IMR-90 (cell line): ENCODE data around the gene PLPP6. TPM values are rescaled to one million over a fixed set of nuclear protein-coding genes. Genes with fewer than 3 reads are reported as not detected.

ENCODE experiments used
- ATAC-seq: fragments of 200-7000 bp; cut with Tn5 transposase; 2 replicates; pipeline ENCODE4 v1.9.1; 2020; ENCODE audit warnings: low read depth, mild to moderate bottlenecking, moderate library complexity
- BruUV-seq: library from RNA; stranded (reverse); fragments of 400-500 nt; replicated peaks from 2 replicates; lab custom pipeline; 2021; lab: Mats Ljungman, UMichigan
- CTCF ChIA-PET: fragments of 300-600 bp; formaldehyde crosslinking; extraction: SDS; loops from one replicate; lab custom pipeline; 2021; ENCODE audit warnings: antibody characterized with exemption; lab: Yijun Ruan, JAX
- POLR2A ChIA-PET: fragments of 300-600 bp; sonication (Branson Sonifier 250); formaldehyde crosslinking; loops from one replicate; lab custom pipeline; 2022; ENCODE audit warnings: antibody characterized with exemption; ENCODE audit not compliant: unreplicated experiment; lab: Charles Lee
- DNase-seq: peaks from one replicate; pipeline ENCODE4 v3.0.0; 2013
- H2AFZ ChIP-seq: replicated peaks from 2 replicates; pipeline ENCODE3; 2013; ENCODE audit warnings: low read length, mild to moderate bottlenecking; ENCODE audit not compliant: poor library complexity
- H2AK5ac ChIP-seq: 2 replicates; pipeline ENCODE4 v1.6.1; 2013; ENCODE audit warnings: low read depth, low read length, inconsistent platforms
- H2AK9ac ChIP-seq: replicated peaks from 2 replicates; pipeline ENCODE3; 2013; ENCODE audit warnings: mild to moderate bottlenecking, low read depth, low read length, moderate library complexity; ENCODE audit not compliant: poor library complexity
- H2BK120ac ChIP-seq: 2 replicates; pipeline ENCODE4 v1.6.1; 2013; ENCODE audit warnings: low read depth, low read length, inconsistent platforms
- H2BK15ac ChIP-seq: 3 replicates; pipeline ENCODE4 v1.6.1; 2013; ENCODE audit warnings: low read depth, low read length, inconsistent platforms
- H2BK20ac ChIP-seq: 2 replicates; pipeline ENCODE4 v1.6.1; 2013; ENCODE audit warnings: low read depth, mild to moderate bottlenecking, inconsistent platforms, low read length, moderate library complexity
- H2BK5ac ChIP-seq: 2 replicates; pipeline ENCODE4 v1.6.1; 2013; ENCODE audit warnings: mild to moderate bottlenecking, low read depth, low read length, inconsistent platforms; ENCODE audit not compliant: poor library complexity, severe bottlenecking
- H3K14ac ChIP-seq: replicated peaks from 2 replicates; pipeline ENCODE4 v1.6.1; 2013; ENCODE audit warnings: low read depth, low read length, inconsistent platforms
- H3K18ac ChIP-seq: 2 replicates; pipeline ENCODE4 v1.6.1; 2013; ENCODE audit warnings: low read depth, low read length, control low read depth
- H3K23ac ChIP-seq: 2 replicates; pipeline ENCODE4 v1.6.1; 2013; ENCODE audit warnings: low read depth, low read length, inconsistent platforms
- H3K27ac ChIP-seq: 2 replicates; pipeline ENCODE4 v1.5.1; 2013; ENCODE audit warnings: mild to moderate bottlenecking, control low read depth, low read length; ENCODE audit not compliant: insufficient read depth
- H3K27me3 ChIP-seq: 2 replicates; pipeline ENCODE4 v1.6.1; 2013; ENCODE audit warnings: low read length; ENCODE audit not compliant: control insufficient read depth, insufficient read depth
- H3K36me3 ChIP-seq: 2 replicates; pipeline ENCODE4 v1.6.1; 2013; ENCODE audit warnings: low read length, mixed read lengths; ENCODE audit not compliant: control insufficient read depth, insufficient read depth
- H3K4ac ChIP-seq: 2 replicates; pipeline ENCODE4 v1.6.1; 2013; ENCODE audit warnings: low read depth, low read length, inconsistent platforms
- H3K4me1 ChIP-seq: 2 replicates; pipeline ENCODE4 v1.6.1; 2013; ENCODE audit warnings: low read length, mixed read lengths; ENCODE audit not compliant: control insufficient read depth, insufficient read depth
- H3K4me2 ChIP-seq: 2 replicates; pipeline ENCODE4 v1.6.1; 2013; ENCODE audit warnings: low read depth, mild to moderate bottlenecking, control low read depth, low read length, moderate library complexity
- H3K4me3 ChIP-seq: 2 replicates; pipeline ENCODE4 v1.5.1; 2013; ENCODE audit warnings: low read depth, mild to moderate bottlenecking, control low read depth, low read length, moderate library complexity; ENCODE audit not compliant: insufficient read depth
- H3K56ac ChIP-seq: 2 replicates; pipeline ENCODE4 v1.6.1; 2013; ENCODE audit warnings: low read length, inconsistent platforms; ENCODE audit not compliant: insufficient read depth; ENCODE audit errors: extremely low read depth
- H3K79me1 ChIP-seq, 2 experiments: 2 replicates each; pipeline ENCODE4 v1.6.1; 2013; ENCODE audit warnings: low read length in 2 of 2, inconsistent platforms in 1 of 2, low read depth in 1 of 2
- H3K9ac ChIP-seq: 2 replicates; pipeline ENCODE4 v1.6.1; 2013; ENCODE audit warnings: low read depth, low read length, control low read depth
- H3K9me1 ChIP-seq: 2 replicates; pipeline ENCODE4 v1.6.1; 2013; ENCODE audit warnings: low read length, inconsistent platforms; ENCODE audit not compliant: insufficient read depth
- H3K9me3 ChIP-seq: 2 replicates; pipeline ENCODE4 v1.6.1; 2013; ENCODE audit warnings: low read length; ENCODE audit not compliant: control insufficient read depth, insufficient read depth
- H4K20me1 ChIP-seq: 2 replicates; pipeline ENCODE4 v1.6.1; 2013; ENCODE audit warnings: low read length, inconsistent platforms; ENCODE audit not compliant: insufficient read depth
- H4K5ac ChIP-seq: 2 replicates; pipeline ENCODE4 v1.6.1; 2013; ENCODE audit warnings: mild to moderate bottlenecking, low read depth, low read length, control low read depth
- H4K8ac ChIP-seq, 2 experiments: 2 replicates each; pipeline ENCODE4 v1.6.1; 2013; ENCODE audit warnings: low read depth in 2 of 2, low read length in 2 of 2, control low read depth in 1 of 2, inconsistent platforms in 1 of 2
- H4K91ac ChIP-seq: 2 replicates; pipeline ENCODE4 v1.6.1; 2013; ENCODE audit warnings: low read depth, low read length, inconsistent platforms; ENCODE audit not compliant: insufficient read depth
- CEBPB ChIP-seq: IDR thresholded peaks from 2 replicates; pipeline ENCODE4 v1.6.1; 2012; ENCODE audit warnings: low read depth, low read length, improper control_type of control experiment
- RAD21 ChIP-seq: IDR thresholded peaks from 2 replicates; pipeline ENCODE4 v1.6.1; 2012; ENCODE audit warnings: low read length, improper control_type of control experiment
- WGBS, 2 experiments: methylation state at CpG; one replicate each; pipeline versions ENCODE4 v1.1.5 to v1.1.7; 2013; ENCODE audit warnings: missing lambda C conversion rate in 2 of 2; ENCODE audit not compliant: insufficient read length in 1 of 2; ENCODE audit errors: extremely low coverage in 2 of 2; 5-methylcytosine and 5-hydroxymethylcytosine counted together
- dilution Hi-C: fragments of 300-500 bp; cut with HindIII; formaldehyde crosslinking; loops from one replicate; pipeline ENCODE4 v1.14.3; 2018; ENCODE audit warnings: low sequenced_read_pairs; ENCODE audit not compliant: unreplicated experiment
- in situ Hi-C: fragments of 300-500 bp; cut with MboI; formaldehyde crosslinking; loops from 3 replicates; pipeline ENCODE4 v1.14.3; 2019; ENCODE audit warnings: low sequenced_read_pairs, inconsistent platforms, mixed read lengths
- intact Hi-C: fragments of 100-400 bp; cut with micrococcal nuclease; formaldehyde crosslinking; loops from 2 replicates; pipeline ENCODE4 v1.10.0; 2022
- polyA plus RNA-seq, 3 experiments: library from polyadenylated mRNA; depleted of rRNA; stranded (reverse); fragments of >200 nt; gene quantifications; 2 replicates each; pipeline ENCODE4 v1.2.3, GENCODE V29; 2012; ENCODE audit warnings: low replicate concordance in 1 of 3
- total RNA-seq: library from RNA; depleted of rRNA; stranded (reverse); fragments of >200 nt; gene quantifications from 2 replicates; pipeline ENCODE4 v1.2.3, GENCODE V29; 2012
- TF ChIP-seq, protein P1 (sequence below): fragments of 150-350 bp; IDR thresholded peaks from 2 replicates; pipeline ENCODE4 v1.6.1; 2016; ENCODE audit warnings: low read depth, mild to moderate bottlenecking, low read length, moderate library complexity, borderline replicate concordance

Gene PLPP6
- total and polyA plus RNA-seq, 2 of the 4 experiments (the other 2 are of a cell fraction): 3.4 to 5.9 TPM

- dilution Hi-C loops: no loop called here
- no peak for ATAC-seq
Observed at GRCh38 chr9:4700932-4701331, 38.8 kb downstream of the PLPP6 start.

More at GRCh38 chr9:4700932-4701331, 38.8 kb downstream of the PLPP6 start:
- Histone ChIP-seq H3K9me3 (no peaks in the 10 kb centered on the region), H3K36me3 (peaks cover 6% of the 10 kb centered on the region), H3K18ac (no peak overlapping the region), H2BK5ac (no peak overlapping the region), H4K8ac (no peak overlapping the region), H3K4me2 (no peak overlapping the region), H3K4me3 (no peak overlapping the region), H2AFZ (no peak overlapping the region), H2AK5ac (no peak overlapping the region), H4K20me1 (0 out of 2 replicates have a peak, but pooled peaks cover 3% of the 10 kb centered on the region), H2AK9ac (no peak overlapping the region), H3K9ac (no peak overlapping the region), H3K9me1 (no peaks in the 10 kb centered on the region), H3K27me3 (no peaks in the 10 kb centered on the region), H3K14ac (no peak overlapping the region), H3K4ac (no peak overlapping the region), H3K56ac (no peak overlapping the region), H3K79me1 (peaks cover 6 to 8% of the 10 kb centered on the region in 2 experiments; a peak in 3 of 4 replicates), H2BK15ac (no peak overlapping the region), H2BK120ac (no peak overlapping the region), H4K5ac (no peak overlapping the region), H3K4me1 (peaks cover 3% of the 10 kb centered on the region; the same call in 1 of the 2 replicates), H4K91ac (no peak overlapping the region), H3K23ac (no peak overlapping the region), H3K27ac (no peak overlapping the region), H2BK20ac (no peak overlapping the region)
- intact Hi-C loops: no loop called here
- POLR2A ChIA-PET: no interaction called here
- DNase-seq: no peak
- CTCF ChIA-PET: no interaction called here
- in situ Hi-C loops: no loop called here
- TF ChIP-seq, protein P1, sequence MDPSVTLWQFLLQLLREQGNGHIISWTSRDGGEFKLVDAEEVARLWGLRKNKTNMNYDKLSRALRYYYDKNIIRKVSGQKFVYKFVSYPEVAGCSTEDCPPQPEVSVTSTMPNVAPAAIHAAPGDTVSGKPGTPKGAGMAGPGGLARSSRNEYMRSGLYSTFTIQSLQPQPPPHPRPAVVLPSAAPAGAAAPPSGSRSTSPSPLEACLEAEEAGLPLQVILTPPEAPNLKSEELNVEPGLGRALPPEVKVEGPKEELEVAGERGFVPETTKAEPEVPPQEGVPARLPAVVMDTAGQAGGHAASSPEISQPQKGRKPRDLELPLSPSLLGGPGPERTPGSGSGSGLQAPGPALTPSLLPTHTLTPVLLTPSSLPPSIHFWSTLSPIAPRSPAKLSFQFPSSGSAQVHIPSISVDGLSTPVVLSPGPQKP: no peak
- TF ChIP-seq CEBPB (peak; percentile 74), RAD21 (no peak)
- BruUV-seq: no TSS peak
- no CpG with 5 or more reads among the region's 2 CpGs for WGBS, 2 experiments
